Endothelial cell of umbilical vein (primary cell): ENCODE measurements around the gene CELF2. TPM values are rescaled to one million over a fixed set of nuclear protein-coding genes. Genes with fewer than 3 reads are reported as not detected.

ENCODE experiments used
- BruUV-seq: library from RNA; stranded (reverse); fragments of 400-500 nt; replicated peaks from 2 replicates; lab custom pipeline; 2021; lab: Mats Ljungman, UMichigan
- CTCF ChIA-PET: fragments of 300-600, 350-600 bp; sonication (Branson Sonifier 250); formaldehyde crosslinking; loops from one replicate; lab custom pipeline; 2021; ENCODE audit warnings: antibody characterized with exemption, inconsistent platforms; lab: Charles Lee
- POLR2A ChIA-PET: fragments of 300-600, 350-600 bp; sonication (Branson Sonifier 250); formaldehyde crosslinking; loops from one replicate; lab custom pipeline; 2021; ENCODE audit warnings: antibody characterized with exemption, inconsistent platforms; lab: Charles Lee
- DNase-seq: peaks from one replicate; pipeline ENCODE4 v3.0.0-alpha.2; 2011; ENCODE audit warnings: low read depth, low spot score
- FAIRE-seq: peaks from 2 replicates; lab custom pipeline; 2011; peaks lifted over from hg19 to GRCh38; lab: Jason Lieb, UNC
- H2AFZ ChIP-seq: 2 replicates; pipeline ENCODE4 v1.6.0; 2012; ENCODE audit warnings: low read depth, low read length, control low read depth, inconsistent platforms
- H3K27ac ChIP-seq: 2 replicates; pipeline ENCODE4 v1.5.1; 2011; ENCODE audit warnings: low read depth, mild to moderate bottlenecking, control low read depth, low read length, moderate library complexity; ENCODE audit not compliant: insufficient read depth
- H3K27me3 ChIP-seq, 2 experiments: 2 replicates each; pipeline versions ENCODE4 v1.6.0 to v1.6.1; 2011; ENCODE audit warnings: low read length in 2 of 2, mixed read lengths in 1 of 2; ENCODE audit not compliant: control insufficient read depth in 2 of 2, insufficient read depth in 2 of 2
- H3K36me3 ChIP-seq, 2 experiments: 2 replicates in 1 of 2; 3 replicates in 1 of 2; pipeline ENCODE4 v1.5.1; 2011; ENCODE audit warnings: low read length in 2 of 2, mild to moderate bottlenecking in 1 of 2, moderate library complexity in 1 of 2; ENCODE audit not compliant: control insufficient read depth in 2 of 2, insufficient read depth in 2 of 2; ENCODE audit errors: extremely low read depth in 1 of 2
- H3K4me1 ChIP-seq: 3 replicates; pipeline ENCODE4 v1.5.1; 2011; ENCODE audit warnings: mild to moderate bottlenecking, low read length; ENCODE audit not compliant: control insufficient read depth, insufficient read depth; ENCODE audit errors: extremely low read depth
- H3K4me2 ChIP-seq: 2 replicates; pipeline ENCODE4 v1.6.1; 2011; ENCODE audit warnings: low read length, control low read depth, mixed read lengths; ENCODE audit not compliant: insufficient read depth
- H3K4me3 ChIP-seq, 3 experiments: fragments of 200-600 bp in 1 of 3; sonication (generic), shearing (Covaris generic) in 1 of 3; replicated peaks in 1 of 3; 2 replicates each; pipeline ENCODE4 v1.5.1; 2011 to 2016; ENCODE audit warnings: control low read depth in 3 of 3, low read length in 3 of 3, mild to moderate bottlenecking in 2 of 3, inconsistent platforms in 1 of 3, low read depth in 1 of 3, moderate library complexity in 1 of 3; ENCODE audit not compliant: insufficient read depth in 1 of 3
- H3K79me2 ChIP-seq: 2 replicates; pipeline ENCODE4 v1.6.0; 2012; ENCODE audit warnings: low read length, inconsistent platforms; ENCODE audit not compliant: control insufficient read depth, insufficient read depth
- H3K9ac ChIP-seq: replicated peaks from 2 replicates; pipeline ENCODE3; 2011; ENCODE audit warnings: low read length, control low read depth; ENCODE audit not compliant: insufficient read depth; ENCODE audit errors: extremely low read depth
- H3K9me1 ChIP-seq: replicated peaks from 3 replicates; pipeline ENCODE4 v1.6.0; 2011; ENCODE audit warnings: mild to moderate bottlenecking, low read length; ENCODE audit not compliant: control insufficient read depth, insufficient read depth; ENCODE audit errors: extremely low read depth
- H3K9me3 ChIP-seq: replicated peaks from 2 replicates; pipeline ENCODE4 v1.5.1; 2012; ENCODE audit warnings: low read length, inconsistent platforms; ENCODE audit not compliant: control insufficient read depth, insufficient read depth
- H4K20me1 ChIP-seq: replicated peaks from 2 replicates; pipeline ENCODE3; 2011; ENCODE audit warnings: mild to moderate bottlenecking, low read length; ENCODE audit not compliant: control insufficient read depth, insufficient read depth; ENCODE audit errors: extremely low read depth
- EZH2 ChIP-seq: IDR thresholded peaks from 2 replicates; pipeline ENCODE4 v1.6.1; 2012; ENCODE audit warnings: borderline replicate concordance, low read depth, mild to moderate bottlenecking, moderate library complexity, low read length, inconsistent platforms; ENCODE audit not compliant: severe bottlenecking
- FOS ChIP-seq: IDR thresholded peaks from 2 replicates; pipeline ENCODE4 v1.6.1; 2011; ENCODE audit warnings: mild to moderate bottlenecking, low read length, moderate library complexity, borderline replicate concordance; ENCODE audit not compliant: insufficient read depth
- GATA2 ChIP-seq: IDR thresholded peaks from 2 replicates; pipeline ENCODE4 v1.7.0; 2011; ENCODE audit warnings: low read depth, mild to moderate bottlenecking, moderate library complexity, mixed read lengths, low read length; ENCODE audit not compliant: insufficient read length, insufficient read depth
- JUN ChIP-seq: IDR thresholded peaks from 2 replicates; pipeline ENCODE4 v1.6.1; 2011; ENCODE audit warnings: borderline replicate concordance, low read depth; ENCODE audit not compliant: insufficient read length, insufficient read depth
- MYC ChIP-seq: IDR thresholded peaks from one replicate; pipeline ENCODE4 v1.6.1; 2011; ENCODE audit warnings: mild to moderate bottlenecking, low read depth, low read length
- POLR2A ChIP-seq: IDR thresholded peaks from 2 replicates; pipeline ENCODE4 v1.6.1; 2012; ENCODE audit warnings: low read depth, mild to moderate bottlenecking, control low read depth, low read length
- POLR2AphosphoS5 ChIP-seq: IDR thresholded peaks from 2 replicates; pipeline ENCODE4 v1.6.1; 2012; ENCODE audit warnings: low read depth, mild to moderate bottlenecking, control low read depth, low read length, moderate library complexity; ENCODE audit not compliant: insufficient read depth
- dilution Hi-C: fragments of 300-500 bp; cut with MboI; formaldehyde crosslinking; loops from one replicate; pipeline ENCODE4 v1.15.0; 2019; ENCODE audit warnings: low sequenced_read_pairs; ENCODE audit not compliant: extremely low pct_ligation_motif_present
- intact Hi-C: fragments of 100-400 bp; cut with micrococcal nuclease; formaldehyde crosslinking; loops from one replicate; pipeline ENCODE4 v1.10.0; 2022
- polyA plus RNA-seq, 4 experiments: library from polyadenylated mRNA; depleted of rRNA in 3 of 4; stranded (reverse) in 3 of 4; unstranded in 1 of 4; fragments of >200 nt; gene quantifications; 2 replicates each; pipeline versions ENCODE4 v1.2.1 to v1.2.3, GENCODE V29; 2011 to 2012; ENCODE audit warnings: missing spikeins in 1 of 4
- total RNA-seq: library from RNA; stranded (reverse); gene quantifications from 2 replicates; pipeline ENCODE4 v1.2.3, GENCODE V29; 2021
- TF ChIP-seq, protein P1 (sequence below), 2 donors: IDR thresholded peaks; 1 replicate in 1 of 2; 2 replicates in 1 of 2; pipeline ENCODE4 v1.5.1; 2011; ENCODE audit warnings: low read length in 2 of 2, mild to moderate bottlenecking in 2 of 2, moderate library complexity in 2 of 2, control low read depth in 1 of 2, inconsistent platforms in 1 of 2, low read depth in 1 of 2; ENCODE audit not compliant: insufficient read depth in 1 of 2; ENCODE audit errors: extremely low read depth in 1 of 2
- TF ChIP-seq, protein P2 (sequence below): IDR thresholded peaks from 2 replicates; pipeline ENCODE4 v1.6.1; 2011; ENCODE audit not compliant: insufficient read depth, insufficient read length

The CELF2 gene
- total and polyA plus RNA-seq, 2 donors (not counting 3 experiments of a cell fraction or from before 2014, with no cell fraction given), result 21.6 to 42.6 TPM

GRCh38 chr10:11066520-11066919, 48.8 kb downstream of the CELF2 start:
- no peaks in the 10 kb centered on the region for H3K4me1 ChIP-seq
- H3K79me2 ChIP-seq, result no peaks in the 10 kb centered on the region
- CTCF ChIA-PET, result interaction anchor here (1.1 kb wide), 1 partner anchor 9 kb away, joined by 3 read pairs; no protein-coding TSS in a partner anchor
- H3K4me2 ChIP-seq, result no peak overlapping the region
- no peak overlapping the region for H2AFZ ChIP-seq
- DNase-seq, result no peak
- H3K9me1 ChIP-seq, result no peaks in the 10 kb centered on the region
- no peak overlapping the region for H3K27ac ChIP-seq
- H4K20me1 ChIP-seq, result no peaks in the 10 kb centered on the region
- POLR2A ChIA-PET, result no interaction called here
- BruUV-seq, result no TSS peak
- TF ChIP-seq GATA2 (no peak), POLR2AphosphoS5 (no peak), MYC (no peak), FOS (no peak), POLR2A (no peak), JUN (no peak), EZH2 (no peak)
- TF ChIP-seq, protein P1, sequence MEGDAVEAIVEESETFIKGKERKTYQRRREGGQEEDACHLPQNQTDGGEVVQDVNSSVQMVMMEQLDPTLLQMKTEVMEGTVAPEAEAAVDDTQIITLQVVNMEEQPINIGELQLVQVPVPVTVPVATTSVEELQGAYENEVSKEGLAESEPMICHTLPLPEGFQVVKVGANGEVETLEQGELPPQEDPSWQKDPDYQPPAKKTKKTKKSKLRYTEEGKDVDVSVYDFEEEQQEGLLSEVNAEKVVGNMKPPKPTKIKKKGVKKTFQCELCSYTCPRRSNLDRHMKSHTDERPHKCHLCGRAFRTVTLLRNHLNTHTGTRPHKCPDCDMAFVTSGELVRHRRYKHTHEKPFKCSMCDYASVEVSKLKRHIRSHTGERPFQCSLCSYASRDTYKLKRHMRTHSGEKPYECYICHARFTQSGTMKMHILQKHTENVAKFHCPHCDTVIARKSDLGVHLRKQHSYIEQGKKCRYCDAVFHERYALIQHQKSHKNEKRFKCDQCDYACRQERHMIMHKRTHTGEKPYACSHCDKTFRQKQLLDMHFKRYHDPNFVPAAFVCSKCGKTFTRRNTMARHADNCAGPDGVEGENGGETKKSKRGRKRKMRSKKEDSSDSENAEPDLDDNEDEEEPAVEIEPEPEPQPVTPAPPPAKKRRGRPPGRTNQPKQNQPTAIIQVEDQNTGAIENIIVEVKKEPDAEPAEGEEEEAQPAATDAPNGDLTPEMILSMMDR (IDR thresholded peaks at IDR 0.05; ENCODE audit: extremely low read depth in 1 of 2, insufficient read depth in 1 of 2, low read depth in 1 of 2, low read length in 2 of 2), result no peak
- TF ChIP-seq, protein P2, sequence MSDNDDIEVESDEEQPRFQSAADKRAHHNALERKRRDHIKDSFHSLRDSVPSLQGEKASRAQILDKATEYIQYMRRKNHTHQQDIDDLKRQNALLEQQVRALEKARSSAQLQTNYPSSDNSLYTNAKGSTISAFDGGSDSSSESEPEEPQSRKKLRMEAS, result no peak
- intact Hi-C loops (no loop called here), dilution Hi-C loops (no loop called here)
- no peak overlapping the region for H3K4me3 ChIP-seq
- H3K27me3 ChIP-seq, result no peaks in the 10 kb centered on the region
- H3K9me3 ChIP-seq, result no peaks in the 10 kb centered on the region
- no peak overlapping the region for H3K9ac ChIP-seq
- H3K36me3 ChIP-seq, result no peaks in the 10 kb centered on the region
- no peak for FAIRE-seq
